HepG2 (cell line): ENCODE measurements around the gene TROAP. TPM values are rescaled to one million over a fixed set of nuclear protein-coding genes. Genes with fewer than 3 reads are reported as not detected.
A peak's percentile ranks its signal among the peaks of the same experiment; 100 is the strongest.

Source experiments
- AGO2 ChIP-seq: fragments of 200-400 bp; formaldehyde crosslinking; optimal IDR thresholded peaks from 2 replicates; pipeline ENCODE3; 2017; ENCODE audit warnings: mild to moderate bottlenecking, low read depth, low read length, moderate library complexity
- CBX5 ChIP-seq: sonication (generic); formaldehyde crosslinking; IDR thresholded peaks from 2 replicates; pipeline ENCODE4 v1.4.0; 2020; ENCODE audit warnings: missing genetic modification reagents, borderline replicate concordance
- EZH2 ChIP-seq: conservative IDR thresholded peaks from 2 replicates; pipeline ENCODE4 v1.6.1; 2012; ENCODE audit warnings: mild to moderate bottlenecking, low read depth, low read length, moderate library complexity
- GZF1 ChIP-seq: sonication (generic); formaldehyde crosslinking; IDR thresholded peaks from 2 replicates; pipeline ENCODE4 v1.5.1; 2020; ENCODE audit warnings: mild to moderate bottlenecking, missing genetic modification reagents
- HCFC1 ChIP-seq: fragments of 150-350 bp; IDR thresholded peaks from 2 replicates; pipeline ENCODE4 v1.6.1; 2014; ENCODE audit warnings: low read depth, low read length
- HNRNPL ChIP-seq: fragments of 200-400 bp; formaldehyde crosslinking; IDR thresholded peaks from 2 replicates; pipeline ENCODE4 v1.6.1; 2017; ENCODE audit warnings: mild to moderate bottlenecking, low read depth, low read length
- JARID2 ChIP-seq: sonication (generic); formaldehyde crosslinking; IDR thresholded peaks from 2 replicates; pipeline ENCODE4 v1.8.1; 2023; ENCODE audit warnings: missing genetic modification reagents, inconsistent platforms; ENCODE audit not compliant: insufficient replicate concordance
- KLF9 ChIP-seq: IDR thresholded peaks from 2 replicates; pipeline ENCODE4 v1.6.1; 2016; ENCODE audit warnings: low read depth
- MATR3 ChIP-seq: sonication (generic); formaldehyde crosslinking; IDR thresholded peaks from 2 replicates; pipeline ENCODE4 v1.4.0; 2020; ENCODE audit warnings: missing genetic modification reagents
- PAX8 ChIP-seq: sonication (generic); formaldehyde crosslinking; IDR thresholded peaks from 2 replicates; pipeline ENCODE4 v1.8.0; 2022; ENCODE audit warnings: mild to moderate bottlenecking, missing genetic modification reagents, borderline replicate concordance
- ZNF10 ChIP-seq: sonication (generic); formaldehyde crosslinking; IDR thresholded peaks from 2 replicates; pipeline ENCODE4 v1.4.0; 2020; ENCODE audit warnings: mild to moderate bottlenecking, low read depth, missing genetic modification reagents, borderline replicate concordance
- ZNF296 ChIP-seq: sonication (generic); formaldehyde crosslinking; conservative IDR thresholded peaks from 2 replicates; pipeline ENCODE4 v1.5.0; 2020; ENCODE audit warnings: mild to moderate bottlenecking, missing genetic modification reagents
- ZNF343 ChIP-seq: sonication (generic); formaldehyde crosslinking; IDR thresholded peaks from 2 replicates; pipeline ENCODE4 v1.4.0; 2020; ENCODE audit warnings: mild to moderate bottlenecking, missing genetic modification reagents
- ZNF468 ChIP-seq: sonication (generic); formaldehyde crosslinking; IDR thresholded peaks from 2 replicates; pipeline ENCODE4 v1.8.0; 2022; ENCODE audit warnings: mild to moderate bottlenecking, moderate library complexity, missing genetic modification reagents
- ZNF484 ChIP-seq: sonication (generic); formaldehyde crosslinking; IDR thresholded peaks from 2 replicates; pipeline ENCODE4 v1.5.1; 2020; ENCODE audit warnings: mild to moderate bottlenecking, low read depth, missing genetic modification reagents, borderline replicate concordance
- ZNF772 ChIP-seq: sonication (generic); formaldehyde crosslinking; IDR thresholded peaks from 2 replicates; pipeline ENCODE4 v1.5.0; 2020; ENCODE audit warnings: mild to moderate bottlenecking, missing genetic modification reagents
- ZNF780A ChIP-seq: sonication (generic); formaldehyde crosslinking; IDR thresholded peaks from 2 replicates; pipeline ENCODE4 v1.8.0; 2022; ENCODE audit warnings: mild to moderate bottlenecking, missing genetic modification reagents, moderate library complexity
- ZNF792 ChIP-seq: IDR thresholded peaks from 2 replicates; pipeline ENCODE4 v1.6.1; 2016
- ZSCAN20 ChIP-seq: sonication (generic); formaldehyde crosslinking; IDR thresholded peaks from 2 replicates; pipeline ENCODE4 v1.4.0; 2020; ENCODE audit warnings: missing genetic modification reagents, mild to moderate bottlenecking, borderline replicate concordance
- ZSCAN29 ChIP-seq: sonication (generic); formaldehyde crosslinking; conservative IDR thresholded peaks from 2 replicates; pipeline ENCODE4 v1.4.0; 2020; ENCODE audit warnings: mild to moderate bottlenecking, missing genetic modification reagents
- ZSCAN9 ChIP-seq: IDR thresholded peaks from 2 replicates; pipeline ENCODE4 v1.6.1; 2016; ENCODE audit warnings: borderline replicate concordance
- polyA plus RNA-seq, 8 experiments: library from polyadenylated mRNA; depleted of rRNA in 3 of 8; stranded (reverse) in 7 of 8; unstranded in 1 of 8; fragments of >200 nt; fragmentation: Illumina TruSeq in 4 of 8; extraction: Trizol in 4 of 8; gene quantifications; 2 replicates each; pipeline versions ENCODE4 v1.2.1 to v1.2.3, GENCODE V29; 2011 to 2016; ENCODE audit warnings: low read depth in 4 of 8, missing spikeins in 1 of 8, mixed read lengths in 1 of 8; ENCODE audit not compliant: insufficient read depth in 1 of 8
- total RNA-seq, 5 experiments: library from RNA; depleted of rRNA; stranded (reverse); fragments of >200 nt; fragmentation: Illumina TruSeq; extraction: Trizol; gene quantifications; 2 replicates each; pipeline ENCODE4 v1.2.3, GENCODE V29; 2016; ENCODE audit warnings: low read depth in 1 of 5
- TF ChIP-seq, protein P1 (sequence below): sonication (generic); formaldehyde crosslinking; IDR thresholded peaks from 2 replicates; pipeline ENCODE4 v1.5.0; 2020; ENCODE audit warnings: mild to moderate bottlenecking, missing genetic modification reagents
- TF ChIP-seq, protein P2 (sequence below): sonication (generic); formaldehyde crosslinking; IDR thresholded peaks from 2 replicates; pipeline ENCODE4 v1.4.0; 2020; ENCODE audit warnings: missing genetic modification reagents, borderline replicate concordance
- TF ChIP-seq, protein P3 (sequence below): sonication (generic); formaldehyde crosslinking; IDR thresholded peaks from 2 replicates; pipeline ENCODE4 v1.8.0; 2022; ENCODE audit warnings: low read depth, missing genetic modification reagents

The TROAP gene
- total and polyA plus RNA-seq, 2 of the 13 experiments (the other 11 are each of a cell fraction or from before 2014, with no cell fraction given) = 22.5 to 30.9 TPM

DNA sequence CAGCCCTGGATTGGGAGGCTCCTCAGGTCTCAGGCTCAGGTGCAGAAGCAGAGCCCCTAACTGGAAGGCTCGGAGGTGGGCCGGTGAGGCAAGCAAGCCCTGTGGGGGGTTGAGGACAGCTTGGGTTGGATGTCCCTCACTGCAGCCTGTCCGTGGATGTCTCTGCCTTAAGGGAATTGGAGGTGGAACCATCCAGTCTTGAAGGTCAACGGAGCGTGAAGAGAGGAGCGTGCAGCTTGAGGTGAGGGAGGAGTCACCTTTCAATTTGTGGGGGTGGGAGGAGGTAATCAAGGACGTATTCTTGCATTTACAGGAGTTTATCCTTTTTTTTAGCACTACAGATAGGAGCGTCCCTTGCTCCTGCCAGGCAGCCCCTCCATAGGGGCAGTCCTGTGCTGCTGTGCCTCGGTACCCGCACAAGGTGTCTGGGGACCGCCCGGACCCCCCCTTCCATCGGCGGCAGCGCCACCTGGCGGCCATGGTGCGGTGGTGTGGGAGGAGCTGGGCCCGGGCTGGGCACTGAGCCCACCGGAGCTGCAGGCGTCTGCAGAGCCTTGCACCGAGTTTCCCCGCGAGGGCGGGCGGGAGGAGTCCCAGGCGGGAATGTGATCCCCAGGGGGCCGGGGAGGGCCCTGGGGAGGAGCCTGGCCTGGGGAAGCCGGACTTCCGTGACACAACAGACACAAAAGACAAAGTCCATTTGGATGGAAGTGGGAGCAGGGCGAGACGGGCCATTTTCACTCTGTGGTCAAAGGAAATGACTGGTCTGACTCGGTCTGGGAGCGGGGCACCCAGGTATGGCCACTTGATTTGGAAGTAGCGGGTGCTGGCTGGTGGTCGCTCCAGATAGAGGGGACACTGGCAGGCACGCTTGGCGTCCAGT lies 24.5 kb downstream of the TROAP start (continued):
- TF ChIP-seq, protein P1, sequence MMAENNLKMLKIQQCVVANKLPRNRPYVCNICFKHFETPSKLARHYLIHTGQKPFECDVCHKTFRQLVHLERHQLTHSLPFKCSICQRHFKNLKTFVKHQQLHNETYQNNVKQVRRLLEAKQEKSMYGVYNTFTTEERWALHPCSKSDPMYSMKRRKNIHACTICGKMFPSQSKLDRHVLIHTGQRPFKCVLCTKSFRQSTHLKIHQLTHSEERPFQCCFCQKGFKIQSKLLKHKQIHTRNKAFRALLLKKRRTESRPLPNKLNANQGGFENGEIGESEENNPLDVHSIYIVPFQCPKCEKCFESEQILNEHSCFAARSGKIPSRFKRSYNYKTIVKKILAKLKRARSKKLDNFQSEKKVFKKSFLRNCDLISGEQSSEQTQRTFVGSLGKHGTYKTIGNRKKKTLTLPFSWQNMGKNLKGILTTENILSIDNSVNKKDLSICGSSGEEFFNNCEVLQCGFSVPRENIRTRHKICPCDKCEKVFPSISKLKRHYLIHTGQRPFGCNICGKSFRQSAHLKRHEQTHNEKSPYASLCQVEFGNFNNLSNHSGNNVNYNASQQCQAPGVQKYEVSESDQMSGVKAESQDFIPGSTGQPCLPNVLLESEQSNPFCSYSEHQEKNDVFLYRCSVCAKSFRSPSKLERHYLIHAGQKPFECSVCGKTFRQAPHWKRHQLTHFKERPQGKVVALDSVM = peak; percentile 43; the same call in 1 of the 2 replicates
- TF ChIP-seq ZSCAN9 (CRISPR knock-in tag) (peak; percentile 48; the same call in 1 of the 2 replicates), ZNF780A (CRISPR knock-in tag) (no peak), CBX5 (CRISPR knock-in tag) (peak; percentile 77; the same call in 1 of the 2 replicates), ZNF772 (CRISPR knock-in tag) (peak; percentile 89; the same call in 1 of the 2 replicates), HNRNPL (0 out of 2 replicates have a peak, but pooled peaks have one; percentile 65), ZNF468 (CRISPR knock-in tag) (no peak), JARID2 (CRISPR knock-in tag) (peak; percentile 36), ZNF10 (no peak), AGO2 (no peak), ZNF792 (CRISPR knock-in tag) (peak; percentile 84), MATR3 (no peak), ZSCAN20 (CRISPR knock-in tag) (no peak; the same call in 1 of the 2 replicates), ZNF343 (no peak; the same call in 1 of the 2 replicates), KLF9 (CRISPR knock-in tag) (no peak), PAX8 (CRISPR knock-in tag) (no peak), ZSCAN29 (CRISPR knock-in tag) (peak; percentile 89; the same call in 1 of the 2 replicates), HCFC1 (no peak), EZH2 (peak; percentile 95), ZNF484 (CRISPR knock-in tag) (no peak), ZNF296 (CRISPR knock-in tag) (no peak), GZF1 (no peak)
- TF ChIP-seq, protein P2, sequence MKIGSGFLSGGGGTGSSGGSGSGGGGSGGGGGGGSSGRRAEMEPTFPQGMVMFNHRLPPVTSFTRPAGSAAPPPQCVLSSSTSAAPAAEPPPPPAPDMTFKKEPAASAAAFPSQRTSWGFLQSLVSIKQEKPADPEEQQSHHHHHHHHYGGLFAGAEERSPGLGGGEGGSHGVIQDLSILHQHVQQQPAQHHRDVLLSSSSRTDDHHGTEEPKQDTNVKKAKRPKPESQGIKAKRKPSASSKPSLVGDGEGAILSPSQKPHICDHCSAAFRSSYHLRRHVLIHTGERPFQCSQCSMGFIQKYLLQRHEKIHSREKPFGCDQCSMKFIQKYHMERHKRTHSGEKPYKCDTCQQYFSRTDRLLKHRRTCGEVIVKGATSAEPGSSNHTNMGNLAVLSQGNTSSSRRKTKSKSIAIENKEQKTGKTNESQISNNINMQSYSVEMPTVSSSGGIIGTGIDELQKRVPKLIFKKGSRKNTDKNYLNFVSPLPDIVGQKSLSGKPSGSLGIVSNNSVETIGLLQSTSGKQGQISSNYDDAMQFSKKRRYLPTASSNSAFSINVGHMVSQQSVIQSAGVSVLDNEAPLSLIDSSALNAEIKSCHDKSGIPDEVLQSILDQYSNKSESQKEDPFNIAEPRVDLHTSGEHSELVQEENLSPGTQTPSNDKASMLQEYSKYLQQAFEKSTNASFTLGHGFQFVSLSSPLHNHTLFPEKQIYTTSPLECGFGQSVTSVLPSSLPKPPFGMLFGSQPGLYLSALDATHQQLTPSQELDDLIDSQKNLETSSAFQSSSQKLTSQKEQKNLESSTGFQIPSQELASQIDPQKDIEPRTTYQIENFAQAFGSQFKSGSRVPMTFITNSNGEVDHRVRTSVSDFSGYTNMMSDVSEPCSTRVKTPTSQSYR (CRISPR knock-in tag) = 0 out of 2 replicates have a peak, but pooled peaks have one; percentile 41
- TF ChIP-seq, protein P3, sequence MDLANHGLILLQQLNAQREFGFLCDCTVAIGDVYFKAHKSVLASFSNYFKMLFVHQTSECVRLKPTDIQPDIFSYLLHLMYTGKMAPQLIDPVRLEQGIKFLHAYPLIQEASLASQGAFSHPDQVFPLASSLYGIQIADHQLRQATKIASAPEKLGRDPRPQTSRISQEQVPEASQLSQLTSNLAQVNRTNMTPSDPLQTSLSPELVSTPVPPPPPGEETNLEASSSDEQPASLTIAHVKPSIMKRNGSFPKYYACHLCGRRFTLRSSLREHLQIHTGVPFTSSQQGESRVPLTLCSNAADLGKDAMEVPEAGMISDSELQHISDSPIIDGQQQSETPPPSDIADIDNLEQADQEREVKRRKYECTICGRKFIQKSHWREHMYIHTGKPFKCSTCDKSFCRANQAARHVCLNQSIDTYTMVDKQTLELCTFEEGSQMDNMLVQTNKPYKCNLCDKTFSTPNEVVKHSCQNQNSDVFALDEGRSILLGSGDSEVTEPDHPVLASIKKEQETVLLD = peak; percentile 85
